Measurements from ENCODE around the gene HAAO. TPM values are rescaled to one million over a fixed set of nuclear protein-coding genes. Genes with fewer than 3 reads are reported as not detected.

Gene HAAO
- total and polyA plus RNA-seq, 2 of the 13 experiments (the other 11 are each of a cell fraction or from before 2014, with no cell fraction given): 36.1 to 42.7 TPM

DNA sequence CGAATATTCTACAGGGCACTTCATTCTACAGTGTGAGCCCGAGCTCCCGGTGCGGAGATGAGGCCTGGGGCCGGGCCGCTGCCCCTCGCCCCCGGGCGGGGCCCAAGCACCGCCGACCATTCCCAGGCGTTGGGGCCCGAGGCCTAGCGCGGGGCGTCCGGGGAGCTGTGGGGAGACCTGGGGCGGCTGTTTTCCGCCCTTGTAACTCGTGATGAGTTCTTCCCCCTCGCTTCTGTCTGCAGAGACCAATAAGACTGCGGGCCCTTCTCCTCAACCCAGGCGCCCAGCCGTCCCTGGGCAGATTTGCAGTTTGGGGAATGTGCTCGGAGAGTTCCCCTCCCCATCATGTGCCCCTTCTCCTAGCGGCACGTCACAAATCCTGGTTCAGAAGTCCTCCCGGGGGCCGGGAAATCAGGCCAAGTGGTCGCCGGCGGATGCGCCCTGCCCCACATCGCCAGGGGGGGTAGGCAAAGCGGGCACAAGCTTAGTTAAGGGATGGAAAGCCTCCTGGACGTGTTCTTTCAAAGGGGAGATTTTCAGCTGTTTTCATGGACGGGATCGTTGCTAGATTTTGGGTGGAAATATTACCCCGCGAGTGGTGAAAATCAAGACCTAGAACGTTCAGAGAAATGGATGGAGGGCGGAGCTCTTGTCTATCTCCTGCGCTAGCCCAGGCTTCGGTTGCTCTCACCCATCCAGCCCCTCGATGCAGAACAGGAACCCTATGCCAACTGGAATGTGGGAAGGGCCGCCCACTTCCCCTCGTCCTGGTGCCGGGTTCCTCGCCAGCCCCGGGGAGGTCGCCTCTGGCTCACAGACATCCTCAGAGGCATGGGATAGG is 18.8 kb upstream of the HAAO start (continued):
- TF ChIP-seq TRAFD1 (CRISPR knock-in tag; IDR thresholded peaks at IDR 0.05; ENCODE audit: borderline replicate concordance) (no peak), XRCC5 (optimal IDR thresholded peaks at IDR 0.05; ENCODE audit: low read length) (no peak), NR2F2 (IDR thresholded peaks at IDR 0.05; ENCODE audit: borderline replicate concordance, low read depth) (peak; percentile 17; the same call in 1 of the 2 replicates), ZNF761 (CRISPR knock-in tag; conservative IDR thresholded peaks at IDR 0.05) (no peak), POLR2G (IDR thresholded peaks at IDR 0.05; ENCODE audit: low read depth, low read length) (peak; percentile 49), ZNF567 (CRISPR knock-in tag; IDR thresholded peaks at IDR 0.05; ENCODE audit: borderline replicate concordance) (peak; percentile 44; the same call in 1 of the 2 replicates), EZH2 (conservative IDR thresholded peaks at IDR 0.05; ENCODE audit: low read depth, low read length) (no peak), ZNF446 (CRISPR knock-in tag; IDR thresholded peaks at IDR 0.05) (0 out of 2 replicates have a peak, but pooled peaks have one; percentile 33), ZNF207 (IDR thresholded peaks at IDR 0.05; ENCODE audit: borderline replicate concordance) (no peak), CHCHD3 (CRISPR knock-in tag; IDR thresholded peaks at IDR 0.05) (0 out of 2 replicates have a peak, but pooled peaks have one; percentile 15), REL (CRISPR knock-in tag; conservative IDR thresholded peaks at IDR 0.05) (no peak), ZNF124 (CRISPR knock-in tag; IDR thresholded peaks at IDR 0.05) (no peak), GATAD2A (CRISPR knock-in tag; IDR thresholded peaks at IDR 0.05) (peak; percentile 56), ZNF709 (CRISPR knock-in tag; IDR thresholded peaks at IDR 0.05) (peak; percentile 13; the same call in 1 of the 2 replicates)
- TF ChIP-seq, protein P1, sequence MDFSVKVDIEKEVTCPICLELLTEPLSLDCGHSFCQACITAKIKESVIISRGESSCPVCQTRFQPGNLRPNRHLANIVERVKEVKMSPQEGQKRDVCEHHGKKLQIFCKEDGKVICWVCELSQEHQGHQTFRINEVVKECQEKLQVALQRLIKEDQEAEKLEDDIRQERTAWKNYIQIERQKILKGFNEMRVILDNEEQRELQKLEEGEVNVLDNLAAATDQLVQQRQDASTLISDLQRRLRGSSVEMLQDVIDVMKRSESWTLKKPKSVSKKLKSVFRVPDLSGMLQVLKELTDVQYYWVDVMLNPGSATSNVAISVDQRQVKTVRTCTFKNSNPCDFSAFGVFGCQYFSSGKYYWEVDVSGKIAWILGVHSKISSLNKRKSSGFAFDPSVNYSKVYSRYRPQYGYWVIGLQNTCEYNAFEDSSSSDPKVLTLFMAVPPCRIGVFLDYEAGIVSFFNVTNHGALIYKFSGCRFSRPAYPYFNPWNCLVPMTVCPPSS (IDR thresholded peaks at IDR 0.05): no peak
- TF ChIP-seq, protein P2, sequence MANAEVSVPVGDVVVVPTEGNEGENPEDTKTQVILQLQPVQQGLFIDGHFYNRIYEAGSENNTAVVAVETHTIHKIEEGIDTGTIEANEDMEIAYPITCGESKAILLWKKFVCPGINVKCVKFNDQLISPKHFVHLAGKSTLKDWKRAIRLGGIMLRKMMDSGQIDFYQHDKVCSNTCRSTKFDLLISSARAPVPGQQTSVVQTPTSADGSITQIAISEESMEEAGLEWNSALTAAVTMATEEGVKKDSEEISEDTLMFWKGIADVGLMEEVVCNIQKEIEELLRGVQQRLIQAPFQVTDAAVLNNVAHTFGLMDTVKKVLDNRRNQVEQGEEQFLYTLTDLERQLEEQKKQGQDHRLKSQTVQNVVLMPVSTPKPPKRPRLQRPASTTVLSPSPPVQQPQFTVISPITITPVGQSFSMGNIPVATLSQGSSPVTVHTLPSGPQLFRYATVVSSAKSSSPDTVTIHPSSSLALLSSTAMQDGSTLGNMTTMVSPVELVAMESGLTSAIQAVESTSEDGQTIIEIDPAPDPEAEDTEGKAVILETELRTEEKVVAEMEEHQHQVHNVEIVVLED (CRISPR knock-in tag; IDR thresholded peaks at IDR 0.05; ENCODE audit: borderline replicate concordance): no peak
- TF ChIP-seq, protein P3, sequence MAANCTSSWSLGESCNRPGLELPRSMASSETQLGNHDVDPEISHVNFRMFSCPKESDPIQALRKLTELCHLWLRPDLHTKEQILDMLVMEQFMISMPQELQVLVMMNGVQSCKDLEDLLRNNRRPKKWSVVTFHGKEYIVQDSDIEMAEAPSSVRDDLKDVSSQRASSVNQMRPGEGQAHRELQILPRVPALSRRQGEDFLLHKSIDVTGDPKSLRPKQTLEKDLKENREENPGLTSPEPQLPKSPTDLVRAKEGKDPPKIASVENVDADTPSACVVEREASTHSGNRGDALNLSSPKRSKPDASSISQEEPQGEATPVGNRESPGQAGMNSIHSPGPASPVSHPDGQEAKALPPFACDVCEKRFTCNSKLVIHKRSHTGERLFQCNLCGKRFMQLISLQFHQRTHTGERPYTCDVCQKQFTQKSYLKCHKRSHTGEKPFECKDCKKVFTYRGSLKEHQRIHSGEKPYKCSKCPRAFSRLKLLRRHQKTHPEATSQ (CRISPR knock-in tag; IDR thresholded peaks at IDR 0.05; ENCODE audit: borderline replicate concordance): no peak
- TF ChIP-seq, protein P4, sequence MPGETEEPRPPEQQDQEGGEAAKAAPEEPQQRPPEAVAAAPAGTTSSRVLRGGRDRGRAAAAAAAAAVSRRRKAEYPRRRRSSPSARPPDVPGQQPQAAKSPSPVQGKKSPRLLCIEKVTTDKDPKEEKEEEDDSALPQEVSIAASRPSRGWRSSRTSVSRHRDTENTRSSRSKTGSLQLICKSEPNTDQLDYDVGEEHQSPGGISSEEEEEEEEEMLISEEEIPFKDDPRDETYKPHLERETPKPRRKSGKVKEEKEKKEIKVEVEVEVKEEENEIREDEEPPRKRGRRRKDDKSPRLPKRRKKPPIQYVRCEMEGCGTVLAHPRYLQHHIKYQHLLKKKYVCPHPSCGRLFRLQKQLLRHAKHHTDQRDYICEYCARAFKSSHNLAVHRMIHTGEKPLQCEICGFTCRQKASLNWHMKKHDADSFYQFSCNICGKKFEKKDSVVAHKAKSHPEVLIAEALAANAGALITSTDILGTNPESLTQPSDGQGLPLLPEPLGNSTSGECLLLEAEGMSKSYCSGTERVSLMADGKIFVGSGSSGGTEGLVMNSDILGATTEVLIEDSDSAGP (CRISPR knock-in tag; IDR thresholded peaks at IDR 0.05; ENCODE audit: borderline replicate concordance): 0 out of 2 replicates have a peak, but pooled peaks have one; percentile 5
- TF ChIP-seq, protein P5, sequence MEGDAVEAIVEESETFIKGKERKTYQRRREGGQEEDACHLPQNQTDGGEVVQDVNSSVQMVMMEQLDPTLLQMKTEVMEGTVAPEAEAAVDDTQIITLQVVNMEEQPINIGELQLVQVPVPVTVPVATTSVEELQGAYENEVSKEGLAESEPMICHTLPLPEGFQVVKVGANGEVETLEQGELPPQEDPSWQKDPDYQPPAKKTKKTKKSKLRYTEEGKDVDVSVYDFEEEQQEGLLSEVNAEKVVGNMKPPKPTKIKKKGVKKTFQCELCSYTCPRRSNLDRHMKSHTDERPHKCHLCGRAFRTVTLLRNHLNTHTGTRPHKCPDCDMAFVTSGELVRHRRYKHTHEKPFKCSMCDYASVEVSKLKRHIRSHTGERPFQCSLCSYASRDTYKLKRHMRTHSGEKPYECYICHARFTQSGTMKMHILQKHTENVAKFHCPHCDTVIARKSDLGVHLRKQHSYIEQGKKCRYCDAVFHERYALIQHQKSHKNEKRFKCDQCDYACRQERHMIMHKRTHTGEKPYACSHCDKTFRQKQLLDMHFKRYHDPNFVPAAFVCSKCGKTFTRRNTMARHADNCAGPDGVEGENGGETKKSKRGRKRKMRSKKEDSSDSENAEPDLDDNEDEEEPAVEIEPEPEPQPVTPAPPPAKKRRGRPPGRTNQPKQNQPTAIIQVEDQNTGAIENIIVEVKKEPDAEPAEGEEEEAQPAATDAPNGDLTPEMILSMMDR (CRISPR knock-in tag; IDR thresholded peaks at IDR 0.05): no peak; the same call in 1 of the 2 replicates
